ENCODE measurements around the gene LACTB. TPM values are rescaled to one million over a fixed set of nuclear protein-coding genes. Genes with fewer than 3 reads are reported as not detected.

Gene LACTB
- total RNA-seq, 4 donors from 2014 or later: 9.0 to 18.4 (median 16.5) TPM

GRCh38 chr15:63110428-63111026, 11.1 kb upstream of the LACTB start:
- TF ChIP-seq EP300 (IDR thresholded peaks at IDR 0.05) (no peak), POLR2A (IDR thresholded peaks at IDR 0.05) (no peak), CTCF (IDR thresholded peaks at IDR 0.05) (no peak)
- Histone ChIP-seq H3K9me3 (no peaks in the 10 kb centered on the region), H3K4me3 (no peak overlapping the region), H3K4me1 (peaks cover 0 to 21% (median 0%) of the 10 kb centered on the region in 4 donors), H3K27ac (peak overlapping the region in 1 of 4 donors; percentile 39), H3K36me3 (no peaks in the 10 kb centered on the region), H3K27me3 (no peaks in the 10 kb centered on the region)
- WGBS, 2 donors: 73 to 74% methylated on average over 3 of the region's 3 CpGs
- DNase-seq (ENCODE audit: low spot score in 2 of 2): no peak

- TF ChIP-seq CTCF (IDR thresholded peaks at IDR 0.05): no peak
- TF ChIP-seq EP300 (IDR thresholded peaks at IDR 0.05): no peak
- no peak for TF ChIP-seq POLR2A (IDR thresholded peaks at IDR 0.05)
- Histone ChIP-seq H3K36me3 (no peaks in the 10 kb centered on the region), H3K9me3 (no peaks in the 10 kb centered on the region), H3K4me3 (no peak overlapping the region), H3K4me1 (peaks cover 0 to 21% (median 0%) of the 10 kb centered on the region in 4 donors), H3K27ac (no peak overlapping the region), H3K27me3 (no peaks in the 10 kb centered on the region)
- DNase-seq (ENCODE audit: low spot score in 2 of 2): no peak
These were observed 10.2 kb upstream of the LACTB start for GRCh38 chr15:63111481-63111880.

GRCh38 chr15:63112871-63113270, 8.8 kb upstream of the LACTB start:
- no peak overlapping the region for H3K4me3 ChIP-seq
- no peak for DNase-seq (ENCODE audit: low spot score in 2 of 2)
- H3K27ac ChIP-seq: no peak overlapping the region
- 90 to 92% methylated on average over 3 of the region's 3 CpGs for WGBS, 2 donors
- no peaks in the 10 kb centered on the region for H3K36me3 ChIP-seq
- H3K4me1 ChIP-seq: peaks cover 0 to 13% (median 0%) of the 10 kb centered on the region in 4 donors
- TF ChIP-seq POLR2A (IDR thresholded peaks at IDR 0.05) (no peak), EP300 (IDR thresholded peaks at IDR 0.05) (no peak), CTCF (IDR thresholded peaks at IDR 0.05) (no peak)
- H3K9me3 ChIP-seq: no peaks in the 10 kb centered on the region
- H3K27me3 ChIP-seq: no peaks in the 10 kb centered on the region

- H3K27ac ChIP-seq: no peak overlapping the region
- peaks cover 0 to 4% (median 0%) of the 10 kb centered on the region in 4 donors for H3K9me3 ChIP-seq
- TF ChIP-seq EP300 (IDR thresholded peaks at IDR 0.05) (no peak), CTCF (IDR thresholded peaks at IDR 0.05) (no peak), POLR2A (IDR thresholded peaks at IDR 0.05) (no peak)
- no peak for DNase-seq (ENCODE audit: low spot score in 2 of 2)
- WGBS, 2 donors: 27 to 30% methylated on average over 2 of the region's 2 CpGs
- no peaks in the 10 kb centered on the region for H3K36me3 ChIP-seq
- no peaks in the 10 kb centered on the region for H3K27me3 ChIP-seq
- peaks cover 0 to 7% (median 0%) of the 10 kb centered on the region in 4 donors for H3K4me1 ChIP-seq
- no peak overlapping the region for H3K4me3 ChIP-seq
These were observed 7.2 kb upstream of the LACTB start for GRCh38 chr15:63114465-63114864.

GRCh38 chr15:63118854-63119253, 2.8 kb upstream of the LACTB start:
- no peak overlapping the region for H3K4me3 ChIP-seq
- H3K9me3 ChIP-seq: peaks cover 0 to 5% (median 0%) of the 10 kb centered on the region in 4 donors
- no peaks in the 10 kb centered on the region for H3K27me3 ChIP-seq
- WGBS, 2 donors: 80 to 83% methylated on average over 3 of the region's 3 CpGs
- TF ChIP-seq EP300 (IDR thresholded peaks at IDR 0.05): no peak
- TF ChIP-seq POLR2A (IDR thresholded peaks at IDR 0.05): no peak
- no peak for TF ChIP-seq CTCF (IDR thresholded peaks at IDR 0.05)
- peaks cover 0 to 12% (median 0%) of the 10 kb centered on the region in 4 donors for H3K4me1 ChIP-seq
- DNase-seq (ENCODE audit: low spot score in 2 of 2): no peak
- no peak overlapping the region for H3K27ac ChIP-seq
- H3K36me3 ChIP-seq: no peaks in the 10 kb centered on the region

Measured in tibial nerve (tissue), 4 donors.